Ovary (tissue), 10 donors: ENCODE results near the gene SUGCT. TPM values are rescaled to one million over a fixed set of nuclear protein-coding genes. Genes with fewer than 3 reads are reported as not detected.

Experiments
- DNase-seq, 5 donors: peaks; one replicate each; pipeline ENCODE4 v3.0.0-alpha.2; 2019 to 2020
- H3K27ac ChIP-seq, 2 donors: fragments of 200-600 bp; one replicate each; pipeline versions ENCODE4 v1.5.1 to v1.8.0; 2019 to 2022
- H3K27me3 ChIP-seq: fragments of 200-600 bp; one replicate; pipeline ENCODE4 v1.8.0; 2022
- H3K36me3 ChIP-seq: fragments of 200-600 bp; sonication (generic); one replicate; pipeline ENCODE4 v1.5.1; 2019
- H3K4me1 ChIP-seq: one replicate; pipeline ENCODE4 v1.8.1; 2013; ENCODE audit warnings: mild to moderate bottlenecking, moderate library complexity; ENCODE audit not compliant: insufficient read depth
- H3K4me3 ChIP-seq: fragments of 200-600 bp; sonication (generic); one replicate; pipeline ENCODE4 v1.5.1; 2017
- H3K9me3 ChIP-seq, 2 donors: fragments of 200-600 bp in 1 of 2; sonication (generic) in 1 of 2; one replicate each; pipeline versions ENCODE4 v1.5.1 to v1.8.1; 2013 to 2019; ENCODE audit warnings: mild to moderate bottlenecking in 1 of 2, moderate library complexity in 1 of 2
- CTCF ChIP-seq, 3 donors: fragments of 450-650 bp in 2 of 3; fragments of 200-600 bp in 1 of 3; IDR thresholded peaks; one replicate each; pipeline versions ENCODE4 v1.5.1 to v1.8.0; 2016 to 2022; ENCODE audit warnings: antibody characterized with exemption in 3 of 3, mild to moderate bottlenecking in 1 of 3
- EP300 ChIP-seq: sonication (generic); formaldehyde crosslinking; IDR thresholded peaks from one replicate; pipeline ENCODE4 v1.6.1; 2017; ENCODE audit warnings: antibody characterized with exemption
- POLR2A ChIP-seq: fragments of 450-650 bp; IDR thresholded peaks from one replicate; pipeline ENCODE4 v1.6.1; 2017; ENCODE audit warnings: antibody characterized with exemption, mild to moderate bottlenecking, moderate library complexity
- WGBS, 3 donors: extraction: QIAGEN DNeasy Blood & Tissue Kit in 1 of 3; methylation state at CpG; one replicate each; pipeline versions ENCODE4 v1.1.5 to v1.1.7; 2013 to 2017; 5-methylcytosine and 5-hydroxymethylcytosine counted together
- intact Hi-C, 4 donors: fragments of 100-400 bp; cut with DNase I; formaldehyde crosslinking; loops; one replicate each; pipeline versions ENCODE4 v1.11.0 to v1.15.1; 2022 to 2023
- long read RNA-seq, 3 donors: library from polyadenylated mRNA in 2 of 3; unstranded in 2 of 3; transcript quantifications; one replicate each; pipeline ENCODE4 v2.0.0 and lab custom pipeline, GENCODE V29; 2021 to 2026
- polyA plus RNA-seq, 2 donors: library from polyadenylated mRNA; stranded (reverse); fragments of 200-250 nt in 1 of 2; fragments of 350-450 nt in 1 of 2; fragmentation: Illumina TruSeq in 1 of 2; extraction: RNeasy Lipid Tissue Mini Kit (QIAGEN cat#74804) in 1 of 2; gene quantifications; one replicate each; pipeline ENCODE4 v1.2.3, GENCODE V29; 2013 to 2014
- total RNA-seq, 7 donors: library from RNA; depleted of rRNA in 2 of 7; stranded (reverse); fragments of >200 nt in 2 of 7; fragmentation: NEBNext Ultra II Directional in 3 of 7; extraction: Animal tissue kit (Norgen Biotek cat#: 25700) in 3 of 7; gene quantifications; one replicate each; pipeline versions ENCODE4 v1.1.0 to v1.2.4, GENCODE V29; 2016 to 2023
- donor health status: DM: no; HTN: no; CAD: no; lungs with moderate emphysema.
- donor health status: DM: no; HTN: no; CAD: no.
- donor health status: Bipolar disorder and iron deficiency.
- donor health status: DM: yes; HTN: yes; CAD: no.
- donor health status: DM: no; HTN: no; CAD: no.
- donor health status: DM: yes; HTN: yes; CAD: no.

SUGCT gene
- total RNA-seq (1 to 10 TPM; 3.4 to 9.3 (median 7.8) TPM), polyA plus RNA-seq (1 to 10 TPM; 4.3 to 8.9 TPM)
- long read RNA-seq, donor 1, partial matches to known transcripts, result 0 of 3 reads
- long read RNA-seq, donor 1, other reads (novel, unspliced or antisense), result 2 of 3 reads
- long read RNA-seq, donor 2, result 0 reads
- long read RNA-seq, donor 3, result 0 reads

GRCh38 chr7:40134428-40135316 lies at the start of gene SUGCT, which contains the start of gene MPLKIP:
Gene SUGCT, plus strand, starts transcription at chr7:40135005.
Gene MPLKIP, minus strand, starts transcription at chr7:40134622. Its CDS starts 55 bp downstream, at chr7:40134567.
- Histone ChIP-seq H3K27ac (peak within 1 kb of the TSS; percentile 59 to 83), H3K9me3 (no peaks in the 10 kb centered on the region), H3K4me1 (peaks cover 1% of the 10 kb centered on the region), H3K36me3 (no peaks in the 10 kb centered on the region), H3K4me3 (peak within 1 kb of the TSS; percentile 76), H3K27me3 (no peaks in the 10 kb centered on the region)
- TF ChIP-seq CTCF (IDR thresholded peaks at IDR 0.05), result peak; percentile 89 to 100 (median 94)
- no peak for TF ChIP-seq EP300
- TF ChIP-seq POLR2A, result no peak
- intact Hi-C loops, result loop anchor here in 2 of 4 donors (1.0 to 5.0 kb wide), 2 partner anchors 184 to 1678 kb away; partner anchors contain the start of gene CDK13 (in 1 of the 2)
- peak; percentile 80 to 90 (median 86) for DNase-seq
- WGBS, 3 donors, result 0 to 1% (median 0%) methylated on average over 55 to 75 of the region's 75 CpGs

GRCh38 chr7:40092182-40092581 lies 42.6 kb upstream of the SUGCT start:
- H3K9me3 ChIP-seq, result no peaks in the 10 kb centered on the region
- no peaks in the 10 kb centered on the region for H3K36me3 ChIP-seq
- no peaks in the 10 kb centered on the region for H3K27me3 ChIP-seq
- H3K4me1 ChIP-seq, result peaks cover 6% of the 10 kb centered on the region
- no peak for TF ChIP-seq CTCF (IDR thresholded peaks at IDR 0.05)
- no peak for TF ChIP-seq EP300
- TF ChIP-seq POLR2A, result no peak
- DNase-seq, result no peak
- 90 to 94% (median 91%) methylated on average over 2 of the region's 2 CpGs for WGBS, 3 donors
- intact Hi-C loops, result no loop called here
- H3K4me3 ChIP-seq, result no peak overlapping the region
- no peak overlapping the region for H3K27ac ChIP-seq

DNA sequence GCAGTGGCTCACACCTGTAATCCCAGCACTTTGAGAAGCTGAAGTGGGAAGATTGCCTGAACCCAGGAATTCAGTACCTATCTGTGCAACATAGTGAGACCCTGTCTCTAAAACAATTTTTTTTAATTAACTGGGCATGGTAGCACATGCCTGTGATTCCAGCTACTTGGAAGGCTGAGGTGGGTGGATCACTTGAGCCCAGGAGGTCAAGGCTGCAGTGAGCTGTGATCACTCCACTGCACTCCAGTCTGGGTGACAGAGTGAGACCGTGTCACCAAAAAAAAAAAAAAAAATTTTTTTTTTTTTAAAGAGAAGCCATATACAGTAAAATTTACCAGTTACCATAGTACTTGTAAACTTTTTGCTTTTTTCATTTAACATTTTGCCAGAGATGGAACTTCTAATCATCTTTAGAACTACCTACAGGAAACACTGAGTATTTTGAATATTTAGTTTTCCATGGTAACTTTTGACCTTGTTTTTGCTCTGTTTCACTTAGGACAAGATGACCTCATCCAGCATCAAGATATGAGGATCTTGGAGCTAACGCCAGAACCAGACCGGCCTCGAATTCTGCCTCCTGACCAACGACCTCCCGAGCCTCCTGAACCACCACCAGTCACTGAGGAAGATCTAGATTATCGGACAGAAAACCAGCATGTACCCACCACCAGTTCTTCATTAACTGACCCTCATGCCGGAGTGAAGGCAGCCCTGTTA lies 41.0 kb upstream of the SUGCT start:
- Histone ChIP-seq H3K4me3 (no peak overlapping the region), H3K27ac (no peak overlapping the region), H3K27me3 (no peaks in the 10 kb centered on the region), H3K4me1 (peaks cover 6% of the 10 kb centered on the region), H3K36me3 (no peaks in the 10 kb centered on the region), H3K9me3 (no peaks in the 10 kb centered on the region)
- intact Hi-C loops, result no loop called here
- TF ChIP-seq EP300, result no peak
- TF ChIP-seq CTCF (IDR thresholded peaks at IDR 0.05), result no peak
- 67 to 78% (median 68%) methylated on average over 8 of the region's 8 CpGs for WGBS, 3 donors
- no peak for DNase-seq

- Histone ChIP-seq H3K4me1 (peaks cover 9% of the 10 kb centered on the region), H3K9me3 (no peaks in the 10 kb centered on the region), H3K27me3 (no peaks in the 10 kb centered on the region), H3K27ac (no peak overlapping the region), H3K4me3 (no peak overlapping the region), H3K36me3 (no peaks in the 10 kb centered on the region)
- no peak for TF ChIP-seq POLR2A
- TF ChIP-seq CTCF (IDR thresholded peaks at IDR 0.05), result no peak
- no peak for TF ChIP-seq EP300
- whole genome bisulfite sequencing, 3 donors, result 0 to 54% (median 24%) methylated on average over 1 of the region's 1 CpG
- intact Hi-C loops, result no loop called here
- no peak for DNase-seq
These were observed 39.6 kb upstream of the SUGCT start for GRCh38 chr7:40095230-40095629.
